ENCODE data around the gene ME1. TPM values are rescaled to one million over a fixed set of nuclear protein-coding genes. Genes with fewer than 3 reads are reported as not detected.
"Not testable (repeated sequence)": the region's sequence is repeated elsewhere in the genome, so short reads cannot be mapped to it uniquely, and the experiment has no call there.

Gene ME1
- total RNA-seq, 1 experiment from 2014 or later: 3.9 TPM

DNA sequence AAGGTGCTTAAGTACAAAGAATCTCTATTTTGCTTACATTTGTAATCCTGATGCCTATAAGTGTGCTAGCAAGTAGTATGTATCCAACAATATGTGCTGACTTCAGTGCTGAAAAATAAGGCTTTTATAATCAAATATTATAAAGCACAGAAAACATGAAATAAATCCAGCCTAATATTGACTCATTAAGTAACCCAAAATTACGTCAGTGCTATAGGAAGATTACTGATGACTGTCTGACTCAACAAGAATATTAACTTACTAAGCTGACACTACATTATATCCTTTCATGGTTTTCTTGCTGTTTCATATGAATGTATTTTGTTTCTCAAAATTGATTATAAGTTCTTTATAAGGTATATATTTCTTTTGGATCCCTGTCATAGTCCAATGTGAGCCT is 76.1 kb downstream of the ME1 start:
- Histone ChIP-seq H3K27me3 (ENCODE audit: control insufficient read depth, insufficient read depth, low read length) (no peaks in the 10 kb centered on the region), H3K4me3 (ENCODE audit: insufficient read depth, low read depth, low read length) (no peak overlapping the region), H3K36me3 (replicated peaks; ENCODE audit: control insufficient read depth, insufficient read depth, low read length) (no peaks in the 10 kb centered on the region)
- no peak for DNase-seq

DNA sequence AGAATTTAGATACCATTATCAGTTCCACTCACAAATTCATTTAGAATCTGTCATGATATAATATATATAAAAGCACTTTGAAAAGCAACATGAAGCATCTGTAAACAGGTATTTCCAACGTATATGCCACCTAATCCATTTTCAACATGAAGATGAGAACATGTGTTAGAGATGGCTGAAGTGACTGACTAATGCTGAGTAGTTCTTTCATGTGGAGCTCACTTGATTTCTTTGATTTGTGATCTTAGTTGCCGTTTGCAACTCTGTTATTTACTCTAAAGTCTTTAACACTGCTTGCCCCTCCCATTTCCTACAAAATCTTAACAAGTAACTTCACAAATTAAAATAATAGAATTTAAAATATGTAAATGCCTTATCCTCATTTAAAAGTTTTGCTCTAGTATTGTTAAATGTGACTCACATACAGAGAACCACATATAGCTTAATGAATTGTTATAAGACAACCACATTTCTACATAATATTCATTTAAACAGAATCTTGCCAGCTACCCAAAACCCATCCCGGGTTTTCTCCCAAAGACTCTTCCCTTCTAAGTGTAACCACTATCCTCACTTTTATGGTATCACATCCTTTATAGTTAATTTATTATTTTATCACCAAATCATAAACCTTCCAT is 78.3 kb downstream of the ME1 start:
- no peak for DNase-seq
- H3K27me3 ChIP-seq (ENCODE audit: control insufficient read depth, insufficient read depth, low read length): no peaks in the 10 kb centered on the region
- H3K36me3 ChIP-seq (replicated peaks; ENCODE audit: control insufficient read depth, insufficient read depth, low read length): no peaks in the 10 kb centered on the region
- no peak overlapping the region for H3K4me3 ChIP-seq (ENCODE audit: insufficient read depth, low read depth, low read length)

DNA sequence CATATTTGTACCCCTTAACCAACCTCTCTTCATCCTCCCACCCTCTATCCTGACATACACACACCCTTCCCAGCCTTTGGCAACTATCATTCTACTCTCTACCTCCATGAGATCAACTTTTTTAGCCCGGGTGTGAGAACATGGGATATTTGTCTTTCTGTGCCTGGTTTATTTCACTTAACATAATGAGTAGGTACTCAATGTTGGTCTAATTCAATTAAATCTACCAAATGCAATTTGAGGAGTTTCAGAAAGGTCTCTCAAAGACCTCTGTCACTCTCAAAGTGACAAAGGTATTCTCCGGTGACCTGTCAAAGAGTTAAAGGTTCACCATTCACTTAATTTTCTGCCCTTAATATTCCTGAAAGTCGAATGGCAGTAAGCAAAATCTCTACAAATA is 87.7 kb downstream of the ME1 start:
- DNase-seq: no peak

DNA sequence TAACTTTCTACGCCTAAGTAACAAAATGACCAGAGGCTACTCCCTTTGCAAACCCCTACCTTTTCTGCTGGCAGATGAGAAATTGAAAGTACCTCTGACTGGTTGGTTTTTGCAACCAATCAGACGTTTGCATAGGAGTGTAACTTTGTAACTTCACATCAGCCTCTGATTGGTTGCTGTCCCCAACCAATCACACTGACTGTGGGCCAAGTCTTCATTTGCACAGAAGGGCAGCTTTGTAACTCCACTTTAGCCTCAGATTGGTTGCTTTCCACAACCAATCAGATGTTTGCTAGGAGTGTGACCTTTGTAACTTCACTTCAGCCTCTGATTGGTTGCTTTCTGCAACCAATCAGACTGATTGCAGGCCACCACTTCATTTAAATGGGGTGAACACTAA is 89.1 kb downstream of the ME1 start:
- H3K36me3 ChIP-seq (replicated peaks; ENCODE audit: control insufficient read depth, insufficient read depth, low read length): no peaks in the 10 kb centered on the region
- DNase-seq: no peak
- H3K27me3 ChIP-seq (ENCODE audit: control insufficient read depth, insufficient read depth, low read length): no peaks in the 10 kb centered on the region
- H3K4me3 ChIP-seq (ENCODE audit: insufficient read depth, low read depth, low read length): no peak overlapping the region

More for the DNA sequence above, 87.7 kb downstream of the ME1 start:
- no peak overlapping the region for H3K4me3 ChIP-seq (ENCODE audit: insufficient read depth, low read depth, low read length)
- H3K27me3 ChIP-seq (ENCODE audit: control insufficient read depth, insufficient read depth, low read length): no peaks in the 10 kb centered on the region
- H3K36me3 ChIP-seq (replicated peaks; ENCODE audit: control insufficient read depth, insufficient read depth, low read length): no peaks in the 10 kb centered on the region

DNA sequence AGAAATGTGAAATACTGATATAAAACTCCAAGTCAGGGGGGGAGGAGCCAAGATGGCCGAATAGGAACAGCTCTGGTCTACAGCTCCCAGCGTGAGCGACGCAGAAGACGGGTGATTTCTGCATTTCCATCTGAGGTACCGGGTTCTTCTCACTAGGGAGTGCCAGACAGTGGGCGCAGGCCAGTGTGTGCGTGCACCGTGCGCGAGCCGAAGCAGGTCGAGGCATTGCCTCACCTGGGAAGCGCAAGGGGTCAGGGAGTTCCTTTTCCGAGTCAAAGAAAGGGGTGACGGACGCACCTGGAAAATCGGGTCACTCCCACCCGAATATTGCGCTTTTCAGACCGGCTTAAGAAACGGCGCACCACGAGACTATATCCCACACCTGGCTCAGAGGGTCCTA is 96.9 kb downstream of the ME1 start:
- H3K4me3 ChIP-seq (ENCODE audit: insufficient read depth, low read depth, low read length); H3K36me3 ChIP-seq (replicated peaks; ENCODE audit: control insufficient read depth, insufficient read depth, low read length); DNase-seq; H3K27me3 ChIP-seq (ENCODE audit: control insufficient read depth, insufficient read depth, low read length): not testable (repeated sequence)

DNA sequence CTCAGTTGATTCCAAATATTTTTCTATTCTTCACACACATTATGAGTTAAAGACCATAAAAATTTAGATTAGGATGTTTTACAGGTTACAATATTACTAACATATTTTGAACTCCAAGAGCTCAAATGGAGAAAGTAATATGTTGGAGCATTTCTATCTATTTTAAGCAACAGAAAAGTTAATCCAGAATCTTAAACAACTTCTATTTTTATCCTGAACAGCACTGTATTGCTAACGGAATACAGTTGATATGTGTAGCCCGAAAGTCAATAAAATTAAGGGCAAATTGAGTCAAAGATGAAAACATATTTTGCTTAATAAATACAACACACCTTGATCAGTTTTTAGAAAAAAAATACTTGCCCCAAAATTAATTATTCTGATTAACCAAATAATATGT is 97.4 kb downstream of the ME1 start:
- H3K4me3 ChIP-seq (ENCODE audit: insufficient read depth, low read depth, low read length): no peak overlapping the region

DNA sequence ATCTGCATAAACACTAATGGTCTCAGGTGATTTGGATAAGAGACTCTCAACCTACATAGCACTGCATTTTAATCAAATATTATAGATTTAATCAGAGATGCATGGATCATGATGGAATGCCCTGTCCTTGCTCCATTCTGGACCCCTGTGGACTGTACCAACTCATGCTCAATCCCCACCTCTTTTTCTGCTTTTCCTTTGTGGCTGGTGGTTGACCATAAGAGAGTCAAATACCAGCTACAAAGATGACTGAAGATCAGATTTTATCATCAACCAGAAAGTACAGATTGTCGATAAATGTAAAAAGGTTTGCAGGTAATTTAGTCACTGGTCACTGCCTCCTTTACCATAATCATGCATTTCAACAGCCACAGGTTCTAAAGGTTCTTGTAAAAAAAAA is 116.2 kb downstream of the ME1 start:
- no peak for DNase-seq
- H3K4me3 ChIP-seq (ENCODE audit: insufficient read depth, low read depth, low read length): no peak overlapping the region
- H3K36me3 ChIP-seq (replicated peaks; ENCODE audit: control insufficient read depth, insufficient read depth, low read length): no peaks in the 10 kb centered on the region
- H3K27me3 ChIP-seq (ENCODE audit: control insufficient read depth, insufficient read depth, low read length): no peaks in the 10 kb centered on the region

More for the DNA sequence above, 97.4 kb downstream of the ME1 start:
- DNase-seq: no peak
- Histone ChIP-seq H3K27me3 (ENCODE audit: control insufficient read depth, insufficient read depth, low read length) (no peaks in the 10 kb centered on the region), H3K36me3 (replicated peaks; ENCODE audit: control insufficient read depth, insufficient read depth, low read length) (no peaks in the 10 kb centered on the region)

DNA sequence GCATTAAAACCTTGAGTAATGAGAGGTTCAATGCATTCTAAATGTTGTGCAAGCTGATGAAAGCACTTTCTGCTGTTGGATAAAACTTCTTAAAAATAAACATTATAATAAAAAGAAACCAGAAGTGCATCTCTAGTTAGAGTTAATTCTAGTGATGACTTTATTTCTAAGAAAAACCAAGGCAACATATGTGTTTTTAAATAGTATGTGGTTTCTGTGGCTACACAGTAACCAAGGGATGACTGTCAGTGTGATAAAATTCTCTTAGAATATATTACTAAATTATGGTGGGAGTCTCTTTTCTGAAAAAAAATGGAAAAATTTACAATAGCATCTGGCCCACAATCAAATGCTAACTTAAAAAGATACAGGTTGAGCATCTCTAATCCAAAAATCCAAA is 117.0 kb downstream of the ME1 start:
- Histone ChIP-seq H3K36me3 (replicated peaks; ENCODE audit: control insufficient read depth, insufficient read depth, low read length) (no peaks in the 10 kb centered on the region), H3K4me3 (ENCODE audit: insufficient read depth, low read depth, low read length) (no peak overlapping the region), H3K27me3 (ENCODE audit: control insufficient read depth, insufficient read depth, low read length) (no peaks in the 10 kb centered on the region)
- no peak for DNase-seq

DNA sequence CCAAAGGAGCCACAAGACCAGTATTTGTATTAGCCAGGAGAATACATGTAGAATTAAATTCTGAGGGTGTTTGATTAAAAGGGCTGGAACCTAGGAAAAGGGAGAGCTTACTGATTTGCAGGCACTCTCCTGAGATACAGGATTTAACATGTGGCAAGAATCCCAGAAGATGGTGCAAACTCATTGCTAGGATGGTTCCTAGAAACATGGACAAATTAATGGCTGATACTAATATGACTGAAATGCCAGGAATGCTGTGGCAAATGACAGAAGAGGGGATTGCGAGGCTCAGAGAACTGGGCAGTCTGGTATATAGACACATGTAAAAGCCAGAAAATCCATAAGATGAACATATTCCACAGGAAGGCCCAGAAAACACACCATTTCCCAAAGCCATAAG is 119.6 kb downstream of the ME1 start:
- DNase-seq: no peak
- Histone ChIP-seq H3K4me3 (ENCODE audit: insufficient read depth, low read depth, low read length) (no peak overlapping the region), H3K36me3 (replicated peaks; ENCODE audit: control insufficient read depth, insufficient read depth, low read length) (no peaks in the 10 kb centered on the region), H3K27me3 (ENCODE audit: control insufficient read depth, insufficient read depth, low read length) (no peaks in the 10 kb centered on the region)

DNA sequence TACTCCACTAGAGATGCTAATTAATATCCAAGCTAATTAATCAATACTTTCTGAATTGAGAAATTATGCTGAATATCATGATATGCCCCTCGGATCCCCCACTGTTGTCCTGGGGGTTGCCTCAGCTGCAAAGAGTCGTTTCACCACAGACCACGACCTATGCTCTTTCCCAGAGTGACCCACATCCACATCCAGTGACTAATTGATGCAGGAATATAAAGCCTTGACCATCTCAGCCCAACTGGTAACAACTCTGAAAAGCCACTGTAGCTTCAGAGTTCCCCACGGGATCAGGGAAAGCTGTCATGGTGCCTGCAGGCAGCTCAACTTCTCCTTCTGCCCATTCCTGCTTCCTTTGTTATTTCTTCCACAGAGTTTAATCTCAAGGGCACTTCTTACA is 120.8 kb downstream of the ME1 start:
- no peaks in the 10 kb centered on the region for H3K36me3 ChIP-seq (replicated peaks; ENCODE audit: control insufficient read depth, insufficient read depth, low read length)
- no peak for DNase-seq
- no peaks in the 10 kb centered on the region for H3K27me3 ChIP-seq (ENCODE audit: control insufficient read depth, insufficient read depth, low read length)

DNA sequence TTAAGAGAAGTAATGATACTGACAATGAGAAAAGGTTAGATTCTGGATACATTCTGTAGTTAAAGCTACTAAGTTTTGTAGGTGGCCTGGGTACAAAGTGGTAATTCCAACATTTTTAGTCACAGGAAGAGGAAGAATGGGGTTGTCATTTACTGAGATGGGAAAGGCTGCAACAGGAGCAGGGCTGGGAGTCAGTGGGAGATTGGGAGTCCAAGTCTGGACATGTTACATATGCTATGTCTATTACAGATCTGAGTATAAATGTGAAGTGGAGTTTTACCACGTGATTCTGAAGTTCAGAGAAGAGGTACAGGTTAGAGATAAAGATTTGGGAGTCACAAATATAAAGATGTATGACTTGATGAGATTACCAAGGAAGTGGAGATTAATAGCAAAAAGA is 121.5 kb downstream of the ME1 start:
- no peaks in the 10 kb centered on the region for H3K27me3 ChIP-seq (ENCODE audit: control insufficient read depth, insufficient read depth, low read length)
- no peaks in the 10 kb centered on the region for H3K36me3 ChIP-seq (replicated peaks; ENCODE audit: control insufficient read depth, insufficient read depth, low read length)
- DNase-seq: no peak
- H3K4me3 ChIP-seq (ENCODE audit: insufficient read depth, low read depth, low read length): no peak overlapping the region

More for the DNA sequence above, 120.8 kb downstream of the ME1 start:
- H3K4me3 ChIP-seq (ENCODE audit: insufficient read depth, low read depth, low read length): no peak overlapping the region

DNA sequence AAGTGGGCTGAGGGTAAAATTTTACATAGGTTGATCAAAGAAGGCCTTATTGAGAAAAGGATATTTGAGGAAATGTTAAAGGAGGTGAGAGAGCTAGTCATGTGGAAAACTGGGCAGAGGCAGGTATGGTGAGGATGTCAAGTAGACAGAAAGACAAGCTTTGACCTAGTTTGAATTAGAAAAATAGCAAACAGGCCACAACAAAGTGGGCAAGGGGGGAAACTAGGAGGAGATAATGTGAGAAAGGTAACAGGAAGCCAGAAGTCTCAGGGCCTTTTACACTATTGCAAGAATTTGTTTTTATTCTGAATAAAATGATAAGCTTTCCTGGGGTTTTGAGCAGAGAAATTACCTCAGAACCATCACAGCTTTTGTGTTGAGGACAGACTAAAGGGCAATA is 122.0 kb downstream of the ME1 start:
- Histone ChIP-seq H3K36me3 (replicated peaks; ENCODE audit: control insufficient read depth, insufficient read depth, low read length) (no peaks in the 10 kb centered on the region), H3K27me3 (ENCODE audit: control insufficient read depth, insufficient read depth, low read length) (no peaks in the 10 kb centered on the region), H3K4me3 (ENCODE audit: insufficient read depth, low read depth, low read length) (no peak overlapping the region)
- no peak for DNase-seq

DNA sequence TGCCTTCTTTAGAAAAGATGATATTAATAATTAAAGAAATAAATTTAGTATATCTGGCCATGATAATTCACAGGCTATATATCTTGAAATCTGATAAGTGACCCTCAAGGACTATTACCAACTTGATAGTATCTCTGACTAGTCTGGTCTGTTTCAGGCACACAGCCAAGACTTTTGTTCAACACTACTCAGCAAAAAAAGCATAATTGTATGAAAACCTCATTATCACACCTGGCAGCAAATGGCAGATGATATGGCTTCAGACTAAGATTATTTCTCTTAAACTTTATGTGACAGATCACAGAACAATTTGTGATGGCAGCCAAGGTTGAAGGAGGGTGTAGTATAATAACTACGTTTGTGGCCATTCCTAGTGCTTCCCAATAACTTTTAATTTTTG is 123.0 kb downstream of the ME1 start:
- no peak for DNase-seq
- no peaks in the 10 kb centered on the region for H3K36me3 ChIP-seq (replicated peaks; ENCODE audit: control insufficient read depth, insufficient read depth, low read length)
- no peaks in the 10 kb centered on the region for H3K27me3 ChIP-seq (ENCODE audit: control insufficient read depth, insufficient read depth, low read length)
- no peak overlapping the region for H3K4me3 ChIP-seq (ENCODE audit: insufficient read depth, low read depth, low read length)

DNA sequence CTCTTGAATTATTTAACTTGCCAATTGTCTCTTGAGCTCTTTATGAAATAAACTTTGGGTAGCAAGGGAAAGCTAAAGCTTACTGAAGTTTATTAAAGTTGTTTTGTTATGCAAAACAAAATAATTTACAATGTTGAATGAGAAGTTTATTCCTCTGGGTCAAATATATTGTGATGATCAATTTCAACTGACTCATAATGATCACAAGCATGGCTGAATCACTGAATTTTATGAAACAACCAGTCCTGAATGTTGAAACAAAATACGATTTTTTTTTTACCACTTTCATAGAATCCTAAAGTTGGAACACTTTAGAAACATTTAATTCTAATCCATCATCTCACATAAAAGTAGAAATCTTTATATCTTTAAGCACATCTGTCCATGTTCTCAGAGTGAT is 127.4 kb downstream of the ME1 start:
- Histone ChIP-seq H3K4me3 (ENCODE audit: insufficient read depth, low read depth, low read length) (no peak overlapping the region), H3K27me3 (ENCODE audit: control insufficient read depth, insufficient read depth, low read length) (no peaks in the 10 kb centered on the region), H3K36me3 (replicated peaks; ENCODE audit: control insufficient read depth, insufficient read depth, low read length) (no peaks in the 10 kb centered on the region)
- DNase-seq: no peak

DNA sequence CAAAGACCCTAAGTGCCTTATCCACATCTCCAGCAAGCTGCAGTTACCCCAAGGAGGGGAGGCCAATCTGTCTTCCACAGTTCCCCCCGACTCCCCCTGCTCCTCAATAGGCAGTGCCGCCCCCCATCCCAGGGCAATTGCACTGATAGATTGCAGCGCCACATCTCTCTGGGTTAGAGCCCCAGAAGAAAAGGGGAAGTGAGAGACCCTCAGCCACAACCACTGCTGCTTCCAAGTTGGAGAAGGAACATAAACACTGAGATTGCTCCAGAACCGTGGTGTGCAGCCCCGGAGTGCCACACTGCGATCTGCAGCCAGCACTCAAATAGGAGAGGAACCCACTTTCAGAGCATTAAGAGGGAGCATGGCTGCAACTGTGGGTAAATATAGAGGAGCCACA is 136.2 kb downstream of the ME1 start:
- DNase-seq: no peak
- Histone ChIP-seq H3K4me3 (ENCODE audit: insufficient read depth, low read depth, low read length) (no peak overlapping the region), H3K36me3 (replicated peaks; ENCODE audit: control insufficient read depth, insufficient read depth, low read length) (no peaks in the 10 kb centered on the region), H3K27me3 (ENCODE audit: control insufficient read depth, insufficient read depth, low read length) (no peaks in the 10 kb centered on the region)

Measured in H7 (cell line).